Kidney epithelial cell (primary cell): Measurements from ENCODE around the gene ANAPC10. TPM values are rescaled to one million over a fixed set of nuclear protein-coding genes. Genes with fewer than 3 reads are reported as not detected.
"Not testable (repeated sequence)": the region's sequence is repeated elsewhere in the genome, so short reads cannot be mapped to it uniquely, and the experiment has no call there.

Source experiments
- DNase-seq: peaks from one replicate; pipeline ENCODE4 v3.0.0-alpha.2; 2010; ENCODE audit warnings: low read depth
- H3K27me3 ChIP-seq: 2 replicates; pipeline ENCODE4 v1.6.0; 2011; ENCODE audit warnings: low read length; ENCODE audit not compliant: control insufficient read depth, insufficient read depth
- H3K36me3 ChIP-seq: 2 replicates; pipeline ENCODE4 v1.5.1; 2011; ENCODE audit warnings: low read length; ENCODE audit not compliant: control insufficient read depth, insufficient read depth
- H3K4me3 ChIP-seq: 2 replicates; pipeline ENCODE4 v1.5.1; 2011; ENCODE audit warnings: low read depth, mild to moderate bottlenecking, control low read depth, low read length
- CTCF ChIP-seq: IDR thresholded peaks from 2 replicates; pipeline ENCODE4 v1.5.1; 2011; ENCODE audit warnings: mild to moderate bottlenecking, moderate library complexity, low read length, control low read depth, inconsistent platforms; ENCODE audit not compliant: insufficient read depth, poor library complexity, severe bottlenecking
- total RNA-seq: library from RNA; depleted of rRNA; stranded (reverse); fragments of >200 nt; gene quantifications from 2 replicates; pipeline ENCODE4 v1.2.3, GENCODE V29; 2015

ANAPC10 gene
- 25.0 and 37.5 TPM in 2 replicates for total RNA-seq

- H3K4me3 ChIP-seq, result peak within 1 kb of the TSS; percentile 93
- peak; percentile 91 for DNase-seq
- peak; percentile 33 for TF ChIP-seq CTCF
- H3K27me3 ChIP-seq, result no peaks in the 10 kb centered on the region
- H3K36me3 ChIP-seq, result no peaks in the 10 kb centered on the region
Observed at GRCh38 chr4:145097821-145098674, at the start of gene ANAPC10, which contains the start of gene ABCE1. ANAPC10 (minus strand) TSS chr4:145098196; CDS start chr4:145096099, 2,097 bp downstream. ABCE1 (plus strand) TSS chr4:145098311; CDS start chr4:145104413, 6,102 bp downstream.

GRCh38 chr4:145136219-145136618 lies 38.2 kb upstream of the ANAPC10 start:
- not testable (repeated sequence) for DNase-seq, H3K27me3 ChIP-seq, H3K36me3 ChIP-seq, H3K4me3 ChIP-seq

GRCh38 chr4:145132511-145133098 lies 34.6 kb upstream of the ANAPC10 start:
- TF ChIP-seq CTCF, result no peak
- DNase-seq, result no peak
- no peaks in the 10 kb centered on the region for H3K27me3 ChIP-seq

GRCh38 chr4:145131848-145132247 lies 33.9 kb upstream of the ANAPC10 start:
- no peak overlapping the region for H3K4me3 ChIP-seq
- no peak for TF ChIP-seq CTCF
- no peaks in the 10 kb centered on the region for H3K27me3 ChIP-seq
- H3K36me3 ChIP-seq, result no peaks in the 10 kb centered on the region
- DNase-seq, result no peak

More at GRCh38 chr4:145132511-145133098, 34.6 kb upstream of the ANAPC10 start:
- Histone ChIP-seq H3K36me3 (no peaks in the 10 kb centered on the region), H3K4me3 (no peak overlapping the region)

GRCh38 chr4:145130788-145131399 lies 32.9 kb upstream of the ANAPC10 start:
- H3K36me3 ChIP-seq, result no peaks in the 10 kb centered on the region
- no peak overlapping the region for H3K4me3 ChIP-seq
- no peak for DNase-seq
- no peaks in the 10 kb centered on the region for H3K27me3 ChIP-seq
- no peak for TF ChIP-seq CTCF

- Histone ChIP-seq H3K27me3 (no peaks in the 10 kb centered on the region), H3K4me3 (no peak overlapping the region), H3K36me3 (no peaks in the 10 kb centered on the region)
- no peak for TF ChIP-seq CTCF
- DNase-seq, result no peak
Observed at GRCh38 chr4:145130130-145130529, 32.1 kb upstream of the ANAPC10 start.
